Common myeloid progenitor, CD34-positive (primary cell): Measurements from ENCODE around the gene NUB1.

ENCODE experiments used
- CTCF ChIA-PET: fragments of 350-600 bp; sonication (Branson Sonifier 250); formaldehyde crosslinking; loops from one replicate; lab custom pipeline; 2021; ENCODE audit warnings: antibody characterized with exemption; lab: Charles Lee
- POLR2A ChIA-PET: fragments of 350-600 bp; sonication (Branson Sonifier 250); formaldehyde crosslinking; loops from one replicate; lab custom pipeline; 2021; ENCODE audit warnings: antibody characterized with exemption; lab: Charles Lee
- DNase-seq, 3 donors: peaks; one replicate each; pipeline versions ENCODE4 v3.0.0 to v3.0.0-alpha.2; 2013
- H3K27ac ChIP-seq, 2 experiments: 1 replicate in 1 of 2; 2 replicates in 1 of 2; pipeline ENCODE4 v1.7.0; 2013; ENCODE audit warnings: inconsistent platforms in 2 of 2, low read length in 2 of 2, mild to moderate bottlenecking in 2 of 2, low read depth in 1 of 2, moderate library complexity in 1 of 2; ENCODE audit not compliant: severe bottlenecking in 2 of 2, insufficient read depth in 1 of 2, poor library complexity in 1 of 2
- H3K27me3 ChIP-seq, 5 experiments: replicated peaks in 2 of 5; 1 replicate in 3 of 5; 2 replicates in 2 of 5; pipeline versions ENCODE4 v1.6.1 to v1.7.0; 2013; ENCODE audit warnings: low read length in 4 of 5, mild to moderate bottlenecking in 2 of 5, moderate library complexity in 2 of 5, inconsistent platforms in 1 of 5; ENCODE audit not compliant: insufficient read depth in 5 of 5, control insufficient read depth in 4 of 5
- H3K36me3 ChIP-seq, 4 experiments: 1 replicate in 2 of 4; 2 replicates in 2 of 4; pipeline versions ENCODE4 v1.6.1 to v1.7.0; 2013; ENCODE audit warnings: low read length in 3 of 4, control low read depth in 1 of 4, mild to moderate bottlenecking in 1 of 4; ENCODE audit not compliant: control insufficient read depth in 4 of 4, insufficient read depth in 4 of 4
- H3K4me1 ChIP-seq, 4 experiments: 1 replicate in 3 of 4; 2 replicates in 1 of 4; pipeline versions ENCODE4 v1.6.1 to v1.7.1; 2013; ENCODE audit warnings: low read length in 3 of 4, mild to moderate bottlenecking in 3 of 4, control low read depth in 1 of 4, inconsistent platforms in 1 of 4, moderate library complexity in 1 of 4; ENCODE audit not compliant: control insufficient read depth in 4 of 4, insufficient read depth in 4 of 4; ENCODE audit errors: control extremely low read depth in 1 of 4
- H3K4me3 ChIP-seq, 7 experiments: 1 replicate in 4 of 7; 2 replicates in 3 of 7; pipeline versions ENCODE4 v1.5.1 to v1.7.0; 2013; ENCODE audit warnings: mild to moderate bottlenecking in 7 of 7, low read length in 6 of 7, moderate library complexity in 6 of 7, inconsistent platforms in 2 of 7, low read depth in 2 of 7, control low read depth in 1 of 7; ENCODE audit not compliant: insufficient read depth in 4 of 7, control insufficient read depth in 1 of 7; ENCODE audit errors: extremely low read depth in 1 of 7
- H3K9me3 ChIP-seq, 5 experiments: 1 replicate in 4 of 5; 2 replicates in 1 of 5; pipeline versions ENCODE4 v1.6.1 to v1.7.1; 2013; ENCODE audit warnings: low read length in 4 of 5, mild to moderate bottlenecking in 2 of 5, inconsistent platforms in 1 of 5, low read depth in 1 of 5, moderate library complexity in 1 of 5; ENCODE audit not compliant: control insufficient read depth in 4 of 5, insufficient read depth in 2 of 5; ENCODE audit errors: control extremely low read depth in 1 of 5
- WGBS: methylation state at CpG from one replicate; pipeline ENCODE4 v1.1.5; 2013; ENCODE audit not compliant: insufficient coverage; 5-methylcytosine and 5-hydroxymethylcytosine counted together

NUB1 gene

GRCh38 chr7:151404216-151405011 is 62.8 kb downstream of the NUB1 start:
- Histone ChIP-seq H3K36me3 (no peaks in the 10 kb centered on the region), H3K4me1 (peaks cover 0 to 25% (median 14%) of the 10 kb centered on the region in 4 experiments), H3K27ac (no peak overlapping the region), H3K9me3 (no peaks in the 10 kb centered on the region), H3K4me3 (no peak overlapping the region), H3K27me3 (peaks cover 0 to 27% (median 12%) of the 10 kb centered on the region in 5 experiments)
- POLR2A ChIA-PET: no interaction called here
- CTCF ChIA-PET: interaction anchor here (1.9 kb wide), 1 partner anchor 11 kb away, joined by 4 read pairs; no protein-coding TSS in a partner anchor
- DNase-seq: no peak
- WGBS: 90% methylated on average over 11 of the region's 18 CpGs

DNA sequence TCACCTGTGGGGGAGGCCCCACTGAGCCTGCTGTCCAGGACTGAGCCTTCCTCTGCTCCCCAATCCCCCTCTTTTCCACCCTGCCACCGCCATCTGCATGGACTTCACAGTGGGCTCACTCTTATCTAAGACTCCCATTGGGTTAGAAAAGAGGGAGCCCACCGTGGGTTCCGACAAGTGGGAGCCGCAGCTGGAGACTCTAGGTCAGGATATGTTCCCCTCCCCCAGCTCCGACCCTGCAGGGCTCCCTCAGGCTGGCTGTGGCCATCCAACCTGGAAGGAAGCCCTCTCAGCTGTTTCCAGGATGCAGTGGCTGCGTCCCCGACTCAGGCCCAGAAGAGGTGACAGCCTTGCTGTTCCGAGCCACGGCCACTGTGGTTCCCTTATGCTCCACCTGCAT is 63.4 kb downstream of the NUB1 start:
- no peak for DNase-seq
- H3K27me3 ChIP-seq: peaks cover 0 to 33% (median 12%) of the 10 kb centered on the region in 5 experiments
- H3K4me3 ChIP-seq: no peak overlapping the region
- ChIA-PET CTCF (interaction anchor here (1.6 to 1.9 kb wide), 3 partner anchors 9 to 43 kb away, joined by 4 to 5 read pairs (median 5); no protein-coding TSS in a partner anchor), POLR2A (no interaction called here)
- 94% methylated on average over 9 of the region's 9 CpGs for WGBS
- peaks cover 0 to 32% (median 21%) of the 10 kb centered on the region in 4 experiments for H3K4me1 ChIP-seq
- no peaks in the 10 kb centered on the region for H3K9me3 ChIP-seq
- no peaks in the 10 kb centered on the region for H3K36me3 ChIP-seq
- H3K27ac ChIP-seq: no peak overlapping the region

GRCh38 chr7:151405588-151405987 is 64.0 kb downstream of the NUB1 start:
- ChIA-PET POLR2A (no interaction called here), CTCF (interaction anchor here (1.6 to 1.9 kb wide), 3 partner anchors 9 to 43 kb away, joined by 4 to 5 read pairs (median 5); no protein-coding TSS in a partner anchor)
- 100% methylated on average over 8 of the region's 10 CpGs for WGBS

DNA sequence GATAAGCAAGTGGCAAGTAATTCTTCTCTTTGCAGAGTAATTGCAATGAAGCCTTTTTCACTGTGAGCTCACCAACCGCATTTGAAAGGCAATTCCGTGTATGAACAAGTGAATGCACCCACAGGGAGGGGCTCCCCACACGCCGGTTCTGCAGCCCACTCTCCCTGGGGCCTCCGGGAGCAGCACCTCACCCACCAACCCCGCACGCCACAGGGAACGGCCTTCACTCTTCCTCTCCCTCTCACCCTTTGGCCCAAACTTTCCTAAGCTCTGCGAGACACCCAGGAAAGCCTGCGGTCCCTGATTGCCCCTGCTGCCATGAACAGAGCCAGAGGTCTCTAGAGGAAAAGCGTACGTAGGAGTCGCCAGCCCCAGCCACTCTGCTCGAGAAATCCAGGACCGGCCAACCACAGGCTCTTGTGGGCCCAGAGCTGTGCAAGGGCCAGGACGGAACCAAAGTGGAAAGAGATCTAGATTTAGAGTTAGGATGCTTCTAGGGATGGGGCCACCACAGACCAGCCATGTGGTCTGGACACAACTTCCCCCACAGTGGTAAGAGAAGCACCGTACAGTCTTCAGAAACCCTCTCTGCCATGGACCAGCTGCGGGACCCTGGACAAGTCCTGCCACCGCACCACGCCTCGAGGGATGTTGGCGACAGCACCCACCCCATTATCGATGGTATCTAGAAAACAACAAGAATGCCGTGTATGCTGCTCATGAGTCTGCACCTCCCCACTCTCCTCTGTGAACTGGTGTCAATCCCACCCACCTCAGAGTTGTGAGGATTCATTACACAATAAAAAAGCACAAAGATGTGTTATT is 64.7 kb downstream of the NUB1 start:
- ChIA-PET CTCF (interaction anchor here (1.6 to 1.9 kb wide), 3 partner anchors 10 to 42 kb away, joined by 4 to 5 read pairs (median 5); no protein-coding TSS in a partner anchor), POLR2A (no interaction called here)
- WGBS: 95% methylated on average over 17 of the region's 24 CpGs
- Histone ChIP-seq H3K4me1 (peaks cover 0 to 44% (median 32%) of the 10 kb centered on the region in 4 experiments), H3K27ac (no peak overlapping the region), H3K27me3 (peaks cover 0 to 45% (median 18%) of the 10 kb centered on the region in 5 experiments), H3K36me3 (no peaks in the 10 kb centered on the region), H3K4me3 (no peak overlapping the region), H3K9me3 (no peaks in the 10 kb centered on the region)
- DNase-seq: no peak

More at GRCh38 chr7:151405588-151405987, 64.0 kb downstream of the NUB1 start:
- H3K27me3 ChIP-seq: peaks cover 0 to 38% (median 12%) of the 10 kb centered on the region in 5 experiments
- H3K9me3 ChIP-seq: no peaks in the 10 kb centered on the region
- H3K27ac ChIP-seq: no peak overlapping the region
- no peaks in the 10 kb centered on the region for H3K36me3 ChIP-seq
- no peak for DNase-seq
- H3K4me1 ChIP-seq: peaks cover 0 to 37% (median 26%) of the 10 kb centered on the region in 4 experiments
- H3K4me3 ChIP-seq: no peak overlapping the region

DNA sequence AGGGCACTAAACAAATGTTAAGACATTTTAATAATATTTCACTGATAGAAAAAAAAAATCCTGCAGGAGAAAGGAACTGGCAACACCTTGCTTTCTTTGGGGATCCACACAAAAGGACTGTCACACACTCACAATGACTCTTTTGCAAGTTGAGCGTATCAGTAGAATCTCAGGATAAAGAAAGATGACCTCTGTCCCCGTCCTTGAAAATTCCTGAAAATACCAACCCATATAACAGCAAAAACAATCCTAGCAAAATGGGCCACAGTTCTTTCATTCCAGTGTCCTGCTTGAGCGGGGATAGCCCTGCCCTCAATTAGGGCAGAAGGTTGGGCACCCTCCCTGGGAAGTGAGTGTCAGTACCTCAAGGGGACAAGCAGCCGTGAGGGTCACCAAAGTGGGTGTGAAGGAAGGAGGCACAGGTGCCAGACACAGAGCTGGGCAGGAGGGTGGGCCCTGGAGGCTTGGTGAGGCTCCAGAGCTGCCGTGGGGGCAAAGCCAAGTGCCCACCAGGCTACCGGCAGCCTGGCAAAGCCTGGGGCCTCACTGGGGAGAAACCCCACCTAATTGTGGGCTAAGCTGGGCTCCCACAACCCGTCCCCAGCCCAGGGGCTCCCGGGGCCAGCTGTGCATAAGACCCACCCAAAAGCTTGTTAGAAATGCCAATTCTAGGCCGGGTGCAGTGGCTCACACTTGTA is 65.4 kb downstream of the NUB1 start:
- H3K27ac ChIP-seq: no peak overlapping the region
- POLR2A ChIA-PET: no interaction called here
- H3K9me3 ChIP-seq: no peaks in the 10 kb centered on the region
- peaks cover 0 to 53% (median 23%) of the 10 kb centered on the region in 5 experiments for H3K27me3 ChIP-seq
- over 99% methylated on average over 9 of the region's 9 CpGs for WGBS
- CTCF ChIA-PET: interaction anchor here (1.3 kb wide), 1 partner anchor 35 kb away, joined by 4 read pairs; no protein-coding TSS in a partner anchor
- H3K4me1 ChIP-seq: peaks cover 0 to 52% (median 38%) of the 10 kb centered on the region in 4 experiments
- H3K36me3 ChIP-seq: no peaks in the 10 kb centered on the region
- DNase-seq: no peak
- H3K4me3 ChIP-seq: no peak overlapping the region

DNA sequence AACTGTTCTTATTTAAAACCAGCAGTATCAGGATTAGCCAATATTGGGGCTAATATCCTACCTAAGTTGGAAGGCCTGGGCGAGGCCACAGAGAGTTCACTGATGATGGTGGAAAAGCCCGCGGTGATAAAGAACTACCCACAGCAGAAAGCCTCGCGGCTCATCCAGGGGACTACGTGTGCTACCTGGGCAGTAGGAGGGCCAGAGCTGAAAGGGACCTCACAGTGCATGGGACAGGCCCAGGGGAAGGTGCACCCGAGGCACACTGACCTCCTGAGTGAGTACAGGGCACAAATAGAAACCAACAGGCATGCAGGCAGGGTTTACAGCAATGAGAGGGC is 66.9 kb downstream of the NUB1 start:
- H3K27me3 ChIP-seq: peaks cover 0 to 67% (median 26%) of the 10 kb centered on the region in 5 experiments
- DNase-seq: no peak
- CTCF ChIA-PET: interaction anchor here (1.3 kb wide), 1 partner anchor 37 kb away, joined by 4 read pairs; no protein-coding TSS in a partner anchor
- no peaks in the 10 kb centered on the region for H3K36me3 ChIP-seq
- no peak overlapping the region for H3K27ac ChIP-seq
- no peaks in the 10 kb centered on the region for H3K9me3 ChIP-seq
- peak overlapping the region in 1 of 7 experiments; percentile 62 for H3K4me3 ChIP-seq
- POLR2A ChIA-PET: no interaction called here
- H3K4me1 ChIP-seq: peaks cover 0 to 46% (median 35%) of the 10 kb centered on the region in 4 experiments
- WGBS: 91% methylated on average over 7 of the region's 7 CpGs
